ENCODE data around the gene SBF2.
"Not testable (repeated sequence)": the region's sequence is repeated elsewhere in the genome, so short reads cannot be mapped to it uniquely, and the experiment has no call there.

The SBF2 gene

GRCh38 chr11:10263929-10264328, 30.1 kb downstream of the SBF2 start:
- H3K36me3 ChIP-seq (replicated peaks; ENCODE audit: low read depth, low read length) = no peaks in the 10 kb centered on the region
- H3K27ac ChIP-seq (ENCODE audit: low read length) = no peak overlapping the region
- H2AFZ ChIP-seq (ENCODE audit: low read depth, low read length) = no peak overlapping the region
- no peaks in the 10 kb centered on the region for H3K79me2 ChIP-seq (ENCODE audit: low read length)
- peaks cover 18% of the 10 kb centered on the region for H3K27me3 ChIP-seq (ENCODE audit: low read depth, low read length)
- no peaks in the 10 kb centered on the region for H3K9me3 ChIP-seq (ENCODE audit: insufficient read depth, low read length)
- TF ChIP-seq EZH2phosphoT487 (IDR thresholded peaks at IDR 0.05; ENCODE audit: low read depth) = no peak
- TF ChIP-seq CTCF (IDR thresholded peaks at IDR 0.05; ENCODE audit: low read depth, low read length) = no peak
- H3K4me2 ChIP-seq (ENCODE audit: low read length) = no peak overlapping the region
- no peaks in the 10 kb centered on the region for H3K4me1 ChIP-seq (ENCODE audit: low read length)
- no peak overlapping the region for H3K9ac ChIP-seq (ENCODE audit: low read length)
- no peaks in the 10 kb centered on the region for H4K20me1 ChIP-seq (ENCODE audit: insufficient read depth, low read length)
- H3K4me3 ChIP-seq (ENCODE audit: low read length) = no peak overlapping the region

- H3K27me3 ChIP-seq (ENCODE audit: low read depth, low read length) = peaks cover 15% of the 10 kb centered on the region
- no peak overlapping the region for H3K4me3 ChIP-seq (ENCODE audit: low read length)
- no peak overlapping the region for H3K27ac ChIP-seq (ENCODE audit: low read length)
- no peaks in the 10 kb centered on the region for H3K79me2 ChIP-seq (ENCODE audit: low read length)
- H3K9me3 ChIP-seq (ENCODE audit: insufficient read depth, low read length) = no peaks in the 10 kb centered on the region
- no peak overlapping the region for H3K9ac ChIP-seq (ENCODE audit: low read length)
- H3K4me2 ChIP-seq (ENCODE audit: low read length) = no peak overlapping the region
- H3K4me1 ChIP-seq (ENCODE audit: low read length) = no peaks in the 10 kb centered on the region
- H3K36me3 ChIP-seq (replicated peaks; ENCODE audit: low read depth, low read length) = no peaks in the 10 kb centered on the region
- H4K20me1 ChIP-seq (ENCODE audit: insufficient read depth, low read length) = no peaks in the 10 kb centered on the region
- TF ChIP-seq CTCF (IDR thresholded peaks at IDR 0.05; ENCODE audit: low read depth, low read length) = no peak
- no peak for TF ChIP-seq EZH2phosphoT487 (IDR thresholded peaks at IDR 0.05; ENCODE audit: low read depth)
- H2AFZ ChIP-seq (ENCODE audit: low read depth, low read length) = no peak overlapping the region
These were observed 32.2 kb downstream of the SBF2 start for GRCh38 chr11:10261821-10262220.

GRCh38 chr11:10257478-10257877, 36.5 kb downstream of the SBF2 start:
- H3K4me3 ChIP-seq (ENCODE audit: low read length) = no peak overlapping the region
- no peaks in the 10 kb centered on the region for H3K79me2 ChIP-seq (ENCODE audit: low read length)
- TF ChIP-seq EZH2phosphoT487 (IDR thresholded peaks at IDR 0.05; ENCODE audit: low read depth) (no peak), CTCF (IDR thresholded peaks at IDR 0.05; ENCODE audit: low read depth, low read length) (no peak)
- no peaks in the 10 kb centered on the region for H3K4me1 ChIP-seq (ENCODE audit: low read length)
- H2AFZ ChIP-seq (ENCODE audit: low read depth, low read length) = no peak overlapping the region
- H3K36me3 ChIP-seq (replicated peaks; ENCODE audit: low read depth, low read length) = no peaks in the 10 kb centered on the region
- peaks cover 10% of the 10 kb centered on the region for H3K27me3 ChIP-seq (ENCODE audit: low read depth, low read length)
- no peaks in the 10 kb centered on the region for H4K20me1 ChIP-seq (ENCODE audit: insufficient read depth, low read length)
- H3K4me2 ChIP-seq (ENCODE audit: low read length) = no peak overlapping the region
- no peak overlapping the region for H3K27ac ChIP-seq (ENCODE audit: low read length)
- H3K9me3 ChIP-seq (ENCODE audit: insufficient read depth, low read length) = no peaks in the 10 kb centered on the region
- no peak overlapping the region for H3K9ac ChIP-seq (ENCODE audit: low read length)

- Histone ChIP-seq H3K27ac (ENCODE audit: low read length) (no peak overlapping the region), H3K27me3 (ENCODE audit: low read depth, low read length) (no peaks in the 10 kb centered on the region)
These were observed 38.5 kb downstream of the SBF2 start for GRCh38 chr11:10255388-10256125.

GRCh38 chr11:10249448-10250131, 44.4 kb downstream of the SBF2 start:
- H3K27ac ChIP-seq (ENCODE audit: low read length); H4K20me1 ChIP-seq (ENCODE audit: insufficient read depth, low read length); H2AFZ ChIP-seq (ENCODE audit: low read depth, low read length): not testable (repeated sequence)

More at GRCh38 chr11:10255388-10256125, 38.5 kb downstream of the SBF2 start:
- Histone ChIP-seq H3K9me3 (ENCODE audit: insufficient read depth, low read length) (no peaks in the 10 kb centered on the region), H4K20me1 (ENCODE audit: insufficient read depth, low read length) (no peaks in the 10 kb centered on the region), H3K4me3 (ENCODE audit: low read length) (no peak overlapping the region), H3K4me2 (ENCODE audit: low read length) (no peak overlapping the region), H2AFZ (ENCODE audit: low read depth, low read length) (no peak overlapping the region), H3K79me2 (ENCODE audit: low read length) (no peaks in the 10 kb centered on the region), H3K36me3 (replicated peaks; ENCODE audit: low read depth, low read length) (no peaks in the 10 kb centered on the region), H3K9ac (ENCODE audit: low read length) (no peak overlapping the region), H3K4me1 (ENCODE audit: low read length) (no peaks in the 10 kb centered on the region)
- TF ChIP-seq EZH2phosphoT487 (IDR thresholded peaks at IDR 0.05; ENCODE audit: low read depth) (no peak), CTCF (IDR thresholded peaks at IDR 0.05; ENCODE audit: low read depth, low read length) (no peak)

More at GRCh38 chr11:10249448-10250131, 44.4 kb downstream of the SBF2 start:
- not testable (repeated sequence) for H3K9ac ChIP-seq (ENCODE audit: low read length); H3K4me1 ChIP-seq (ENCODE audit: low read length); H3K36me3 ChIP-seq (replicated peaks; ENCODE audit: low read depth, low read length); H3K4me2 ChIP-seq (ENCODE audit: low read length); H3K27me3 ChIP-seq (ENCODE audit: low read depth, low read length); H3K79me2 ChIP-seq (ENCODE audit: low read length); H3K4me3 ChIP-seq (ENCODE audit: low read length); H3K9me3 ChIP-seq (ENCODE audit: insufficient read depth, low read length)
